ENCODE results near the gene ZNF500.

Gene ZNF500

GRCh38 chr16:4728676-4729075 is 38.3 kb downstream of the ZNF500 start:
- DNase-seq (ENCODE audit: low read depth) = no peak
- no peak overlapping the region for H3K4me3 ChIP-seq (ENCODE audit: low read depth, low read length)
- in situ Hi-C loops (cut with HindIII; ENCODE audit: low sequenced_read_pairs) = no loop called here
- no peak for TF ChIP-seq CTCF (IDR thresholded peaks at IDR 0.05; ENCODE audit: low read depth, low read length, missing control alignments)

GRCh38 chr16:4726616-4727015 is 40.3 kb downstream of the ZNF500 start:
- in situ Hi-C loops (cut with HindIII; ENCODE audit: low sequenced_read_pairs) = no loop called here
- no peak for TF ChIP-seq CTCF (IDR thresholded peaks at IDR 0.05; ENCODE audit: low read depth, low read length, missing control alignments)
- H3K4me3 ChIP-seq (ENCODE audit: low read depth, low read length) = no peak overlapping the region
- no peak for DNase-seq (ENCODE audit: low read depth)

GRCh38 chr16:4724661-4725270 is 42.2 kb downstream of the ZNF500 start:
- no peak for DNase-seq (ENCODE audit: low read depth)
- no peak overlapping the region for H3K4me3 ChIP-seq (ENCODE audit: low read depth, low read length)
- in situ Hi-C loops (cut with HindIII; ENCODE audit: low sequenced_read_pairs) = no loop called here
- TF ChIP-seq CTCF (IDR thresholded peaks at IDR 0.05; ENCODE audit: low read depth, low read length, missing control alignments) = no peak

GRCh38 chr16:4723071-4723767 is 43.7 kb downstream of the ZNF500 start:
- DNase-seq (ENCODE audit: low read depth) = no peak
- no peak for TF ChIP-seq CTCF (IDR thresholded peaks at IDR 0.05; ENCODE audit: low read depth, low read length, missing control alignments)
- in situ Hi-C loops (cut with HindIII; ENCODE audit: low sequenced_read_pairs) = no loop called here
- no peak overlapping the region for H3K4me3 ChIP-seq (ENCODE audit: low read depth, low read length)

- H3K4me3 ChIP-seq (ENCODE audit: low read depth, low read length) = no peak overlapping the region
- in situ Hi-C loops (cut with HindIII; ENCODE audit: low sequenced_read_pairs) = no loop called here
- DNase-seq (ENCODE audit: low read depth) = no peak
- TF ChIP-seq CTCF (IDR thresholded peaks at IDR 0.05; ENCODE audit: low read depth, low read length, missing control alignments) = no peak
Measured at GRCh38 chr16:4718466-4718865, 48.5 kb downstream of the ZNF500 start.

DNA sequence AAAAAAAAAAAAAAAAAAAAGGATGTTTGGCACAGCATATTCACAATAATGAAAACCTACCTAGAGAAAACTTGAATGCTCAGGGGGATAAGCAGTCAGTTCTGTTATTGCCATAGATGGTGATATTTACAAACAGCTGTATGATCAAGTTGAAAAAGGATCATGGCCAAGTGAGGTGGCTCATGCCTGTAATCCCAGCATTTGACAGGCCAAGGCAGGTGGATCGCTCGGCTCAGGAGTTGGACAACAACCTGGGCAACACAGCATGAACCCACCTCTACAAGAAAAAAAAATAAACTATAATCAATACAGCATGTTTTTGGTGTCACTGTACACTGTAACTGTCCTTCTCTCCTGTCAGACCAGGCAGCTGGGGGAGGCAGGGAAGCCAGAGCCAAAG is 52.0 kb downstream of the ZNF500 start:
- no peak overlapping the region for H3K4me3 ChIP-seq (ENCODE audit: low read depth, low read length)
- no peak for DNase-seq (ENCODE audit: low read depth)
- in situ Hi-C loops (cut with HindIII; ENCODE audit: low sequenced_read_pairs) = no loop called here
- no peak for TF ChIP-seq CTCF (IDR thresholded peaks at IDR 0.05; ENCODE audit: low read depth, low read length, missing control alignments)
